ENCODE data around the gene ADAMTS3.

ADAMTS3 gene

DNA sequence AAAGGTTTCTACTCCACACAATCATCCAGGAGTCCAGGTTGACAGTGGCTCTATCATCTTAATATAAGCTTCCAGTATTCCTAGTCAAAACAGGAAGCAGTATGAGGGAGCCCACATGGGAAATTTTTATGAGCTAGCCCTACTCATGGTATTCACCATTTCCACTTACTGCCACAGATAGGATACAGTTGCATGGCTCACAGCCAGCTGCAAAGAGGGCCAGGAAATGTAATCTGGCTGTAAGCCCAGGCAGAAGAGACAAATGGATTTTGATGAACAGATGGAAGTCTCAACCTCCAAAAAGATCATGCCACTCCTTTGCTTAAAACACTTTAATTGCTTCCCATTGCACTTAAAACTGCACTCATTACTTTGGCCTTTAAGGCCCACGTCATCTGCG lies 150.6 kb downstream of the ADAMTS3 start:
- WGBS, result 66% methylated on average over 2 of the region's 2 CpGs
- no peak overlapping the region for H4K91ac ChIP-seq (ENCODE audit: low read length)
- no peak overlapping the region for H3K4me2 ChIP-seq (ENCODE audit: low read length, poor library complexity, severe bottlenecking)
- peak; percentile 61 for DNase-seq
- H3K9ac ChIP-seq (ENCODE audit: low read length), result no peak overlapping the region
- H2BK5ac ChIP-seq (ENCODE audit: low read depth, low read length, poor library complexity, severe bottlenecking), result no peak overlapping the region
- H2AFZ ChIP-seq (ENCODE audit: low read depth, low read length), result no peak overlapping the region
- no peak overlapping the region for H2BK120ac ChIP-seq (ENCODE audit: low read depth, low read length)
- H3K27me3 ChIP-seq (ENCODE audit: control insufficient read depth in 1 of 2, insufficient read depth in 1 of 2, low read length in 2 of 2), result no peaks in the 10 kb centered on the region
- no peak overlapping the region for H3K23ac ChIP-seq (ENCODE audit: low read length in 2 of 2)
- H4K8ac ChIP-seq (ENCODE audit: low read length), result no peak overlapping the region
- no peak overlapping the region for H3K27ac ChIP-seq (ENCODE audit: low read length, poor library complexity, severe bottlenecking)
- H3K4me1 ChIP-seq (ENCODE audit: control insufficient read depth, insufficient read depth, low read depth, low read length), result peaks cover 1% of the 10 kb centered on the region
- H3K9me3 ChIP-seq (ENCODE audit: control insufficient read depth, low read length), result no peaks in the 10 kb centered on the region
- no peak overlapping the region for H3K4me3 ChIP-seq (ENCODE audit: insufficient read depth in 1 of 2, low read depth in 1 of 2, low read length in 2 of 2)
- H3K14ac ChIP-seq (ENCODE audit: low read length in 2 of 2), result no peak overlapping the region
- H2AK5ac ChIP-seq (ENCODE audit: low read length, severe bottlenecking), result no peak overlapping the region
- peaks cover 3% of the 10 kb centered on the region for H3K79me1 ChIP-seq (replicated peaks; ENCODE audit: low read length, poor library complexity, severe bottlenecking)
- H2BK12ac ChIP-seq (ENCODE audit: low read length in 2 of 2), result no peak overlapping the region
- H2BK15ac ChIP-seq (ENCODE audit: low read depth, poor library complexity, severe bottlenecking), result no peak overlapping the region
- no peaks in the 10 kb centered on the region for H3K36me3 ChIP-seq (ENCODE audit: control insufficient read depth in 1 of 2, insufficient read depth in 2 of 2, low read depth in 1 of 2, low read length in 2 of 2)
- no peak overlapping the region for H3K4ac ChIP-seq (ENCODE audit: low read depth in 1 of 2, low read length in 2 of 2)
- no peak overlapping the region for H3K18ac ChIP-seq (ENCODE audit: low read depth in 1 of 2, low read length in 2 of 2)

DNA sequence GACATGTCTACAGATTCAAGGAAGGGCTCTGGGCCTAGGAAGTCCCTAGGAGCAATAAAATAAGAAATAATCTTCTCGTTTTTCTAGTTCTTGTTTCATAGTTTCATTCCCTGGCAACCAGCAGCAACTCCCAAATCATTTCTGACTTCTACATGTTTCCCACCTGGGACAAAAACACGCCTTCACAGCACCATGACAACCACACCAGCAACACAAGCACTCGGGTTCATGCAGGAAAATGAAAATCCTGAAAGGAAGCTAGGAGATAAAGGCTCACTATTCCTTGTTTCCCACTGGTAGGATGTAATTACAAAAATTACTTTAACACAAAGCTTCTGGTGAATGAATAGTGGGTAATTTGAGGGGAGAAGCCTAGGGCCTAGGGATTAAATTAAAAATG lies 158.9 kb downstream of the ADAMTS3 start:
- Histone ChIP-seq H3K4me1 (ENCODE audit: control insufficient read depth, insufficient read depth, low read depth, low read length) (no peaks in the 10 kb centered on the region), H3K23ac (ENCODE audit: low read length in 2 of 2) (no peak overlapping the region), H3K27me3 (ENCODE audit: control insufficient read depth in 1 of 2, insufficient read depth in 1 of 2, low read length in 2 of 2) (no peaks in the 10 kb centered on the region), H3K36me3 (ENCODE audit: control insufficient read depth in 1 of 2, insufficient read depth in 2 of 2, low read depth in 1 of 2, low read length in 2 of 2) (no peaks in the 10 kb centered on the region), H2BK15ac (ENCODE audit: low read depth, poor library complexity, severe bottlenecking) (no peak overlapping the region), H2AK5ac (ENCODE audit: low read length, severe bottlenecking) (no peak overlapping the region), H3K4me2 (ENCODE audit: low read length, poor library complexity, severe bottlenecking) (no peak overlapping the region), H3K9ac (ENCODE audit: low read length) (no peak overlapping the region), H4K8ac (ENCODE audit: low read length) (no peak overlapping the region), H2BK120ac (ENCODE audit: low read depth, low read length) (no peak overlapping the region), H3K9me3 (ENCODE audit: control insufficient read depth, low read length) (no peaks in the 10 kb centered on the region), H3K4me3 (ENCODE audit: insufficient read depth in 1 of 2, low read depth in 1 of 2, low read length in 2 of 2) (no peak overlapping the region), H2BK5ac (ENCODE audit: low read depth, low read length, poor library complexity, severe bottlenecking) (no peak overlapping the region), H2AFZ (ENCODE audit: low read depth, low read length) (no peak overlapping the region), H3K18ac (ENCODE audit: low read depth in 1 of 2, low read length in 2 of 2) (no peak overlapping the region), H3K79me1 (replicated peaks; ENCODE audit: low read length, poor library complexity, severe bottlenecking) (no peaks in the 10 kb centered on the region), H3K4ac (ENCODE audit: low read depth in 1 of 2, low read length in 2 of 2) (no peak overlapping the region), H4K91ac (ENCODE audit: low read length) (no peak overlapping the region), H3K14ac (ENCODE audit: low read length in 2 of 2) (no peak overlapping the region), H3K27ac (ENCODE audit: low read length, poor library complexity, severe bottlenecking) (no peak overlapping the region), H2BK12ac (ENCODE audit: low read length in 2 of 2) (no peak overlapping the region)
- WGBS, result 74% methylated on average over 2 of the region's 3 CpGs
- no peak for DNase-seq

GRCh38 chr4:72408568-72408967 lies 160.5 kb downstream of the ADAMTS3 start:
- Histone ChIP-seq H3K27ac (ENCODE audit: low read length, poor library complexity, severe bottlenecking) (no peak overlapping the region), H2BK5ac (ENCODE audit: low read depth, low read length, poor library complexity, severe bottlenecking) (no peak overlapping the region), H3K14ac (ENCODE audit: low read length in 2 of 2) (no peak overlapping the region), H3K4me3 (ENCODE audit: insufficient read depth in 1 of 2, low read depth in 1 of 2, low read length in 2 of 2) (no peak overlapping the region), H3K9me3 (ENCODE audit: control insufficient read depth, low read length) (no peaks in the 10 kb centered on the region), H2AK5ac (ENCODE audit: low read length, severe bottlenecking) (no peak overlapping the region), H3K79me1 (replicated peaks; ENCODE audit: low read length, poor library complexity, severe bottlenecking) (no peaks in the 10 kb centered on the region), H3K9ac (ENCODE audit: low read length) (no peak overlapping the region), H3K4me1 (ENCODE audit: control insufficient read depth, insufficient read depth, low read depth, low read length) (no peaks in the 10 kb centered on the region), H4K91ac (ENCODE audit: low read length) (no peak overlapping the region), H2AFZ (ENCODE audit: low read depth, low read length) (no peak overlapping the region), H2BK15ac (ENCODE audit: low read depth, poor library complexity, severe bottlenecking) (no peak overlapping the region), H2BK120ac (ENCODE audit: low read depth, low read length) (no peak overlapping the region), H4K8ac (ENCODE audit: low read length) (no peak overlapping the region), H3K36me3 (ENCODE audit: control insufficient read depth in 1 of 2, insufficient read depth in 2 of 2, low read depth in 1 of 2, low read length in 2 of 2) (no peaks in the 10 kb centered on the region), H3K27me3 (ENCODE audit: control insufficient read depth in 1 of 2, insufficient read depth in 1 of 2, low read length in 2 of 2) (no peaks in the 10 kb centered on the region), H3K23ac (ENCODE audit: low read length in 2 of 2) (no peak overlapping the region), H3K4me2 (ENCODE audit: low read length, poor library complexity, severe bottlenecking) (no peak overlapping the region), H3K4ac (ENCODE audit: low read depth in 1 of 2, low read length in 2 of 2) (no peak overlapping the region), H3K18ac (ENCODE audit: low read depth in 1 of 2, low read length in 2 of 2) (no peak overlapping the region), H2BK12ac (ENCODE audit: low read length in 2 of 2) (no peak overlapping the region)
- no peak for DNase-seq
- no CpG with 5 or more reads among the region's 4 CpGs for WGBS

DNA sequence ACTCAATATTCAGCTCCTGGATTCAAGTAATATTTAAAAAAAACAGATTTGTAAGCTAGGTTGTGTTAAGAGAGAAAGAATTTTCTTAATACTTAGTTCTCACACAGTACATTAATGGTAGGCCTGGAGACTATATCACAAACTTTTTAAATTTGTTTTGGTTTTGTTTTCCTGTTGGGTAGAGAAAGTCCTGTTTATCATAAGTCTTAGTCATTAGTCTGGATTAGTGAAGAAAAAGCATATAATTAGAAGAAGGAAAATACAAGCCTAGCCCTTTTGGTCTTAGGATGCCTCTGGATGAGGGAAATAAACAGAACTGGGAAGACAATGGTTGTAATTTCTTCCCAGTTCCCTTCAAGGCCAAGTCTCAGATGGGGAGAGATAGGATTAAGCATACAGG lies 163.6 kb downstream of the ADAMTS3 start:
- H3K9me3 ChIP-seq (ENCODE audit: control insufficient read depth, low read length), result no peaks in the 10 kb centered on the region
- no peak overlapping the region for H3K9ac ChIP-seq (ENCODE audit: low read length)
- no peak overlapping the region for H3K27ac ChIP-seq (ENCODE audit: low read length, poor library complexity, severe bottlenecking)
- H3K36me3 ChIP-seq (ENCODE audit: control insufficient read depth in 1 of 2, insufficient read depth in 2 of 2, low read depth in 1 of 2, low read length in 2 of 2), result no peaks in the 10 kb centered on the region
- no peaks in the 10 kb centered on the region for H3K79me1 ChIP-seq (replicated peaks; ENCODE audit: low read length, poor library complexity, severe bottlenecking)
- DNase-seq, result peak; percentile 6
- H3K4ac ChIP-seq (ENCODE audit: low read depth in 1 of 2, low read length in 2 of 2), result no peak overlapping the region
- H2BK120ac ChIP-seq (ENCODE audit: low read depth, low read length), result no peak overlapping the region
- no peak overlapping the region for H3K14ac ChIP-seq (ENCODE audit: low read length in 2 of 2)
- H3K4me1 ChIP-seq (ENCODE audit: control insufficient read depth, insufficient read depth, low read depth, low read length), result no peaks in the 10 kb centered on the region
- no peak overlapping the region for H2AK5ac ChIP-seq (ENCODE audit: low read length, severe bottlenecking)
- H4K8ac ChIP-seq (ENCODE audit: low read length), result no peak overlapping the region
- H4K91ac ChIP-seq (ENCODE audit: low read length), result no peak overlapping the region
- H3K4me3 ChIP-seq (ENCODE audit: insufficient read depth in 1 of 2, low read depth in 1 of 2, low read length in 2 of 2), result no peak overlapping the region
- no peak overlapping the region for H3K23ac ChIP-seq (ENCODE audit: low read length in 2 of 2)
- H3K18ac ChIP-seq (ENCODE audit: low read depth in 1 of 2, low read length in 2 of 2), result no peak overlapping the region
- no peaks in the 10 kb centered on the region for H3K27me3 ChIP-seq (ENCODE audit: control insufficient read depth in 1 of 2, insufficient read depth in 1 of 2, low read length in 2 of 2)
- no peak overlapping the region for H2BK12ac ChIP-seq (ENCODE audit: low read length in 2 of 2)
- H2BK5ac ChIP-seq (ENCODE audit: low read depth, low read length, poor library complexity, severe bottlenecking), result no peak overlapping the region
- H3K4me2 ChIP-seq (ENCODE audit: low read length, poor library complexity, severe bottlenecking), result no peak overlapping the region
- no peak overlapping the region for H2AFZ ChIP-seq (ENCODE audit: low read depth, low read length)
- no peak overlapping the region for H2BK15ac ChIP-seq (ENCODE audit: low read depth, poor library complexity, severe bottlenecking)
